ENCODE data around the gene GUCY1A2. TPM values are rescaled to one million over a fixed set of nuclear protein-coding genes. Genes with fewer than 3 reads are reported as not detected.

GUCY1A2 gene
- total RNA-seq, 2 donors from 2014 or later, result 1.7 to 7.2 TPM

GRCh38 chr11:106642331-106642730, 375.9 kb downstream of the GUCY1A2 start:
- Histone ChIP-seq H3K4me1 (no peaks in the 10 kb centered on the region), H3K27me3 (no peaks in the 10 kb centered on the region), H3K27ac (no peak overlapping the region), H3K4me3 (no peak overlapping the region), H3K9me3 (peaks cover 3 to 24% of the 10 kb centered on the region in 2 donors), H3K36me3 (no peaks in the 10 kb centered on the region)
- no peak for TF ChIP-seq CTCF (IDR thresholded peaks at IDR 0.05)
- no peak for DNase-seq (ENCODE audit: low spot score)

GRCh38 chr11:106632283-106632682, 386.0 kb downstream of the GUCY1A2 start:
- peaks cover 0 to 4% of the 10 kb centered on the region in 2 donors for H3K9me3 ChIP-seq
- H3K27me3 ChIP-seq, result no peaks in the 10 kb centered on the region
- H3K36me3 ChIP-seq, result no peaks in the 10 kb centered on the region
- no peak for TF ChIP-seq CTCF (IDR thresholded peaks at IDR 0.05)
- DNase-seq (ENCODE audit: low spot score), result no peak
- H3K4me1 ChIP-seq, result no peaks in the 10 kb centered on the region
- no peak overlapping the region for H3K27ac ChIP-seq
- H3K4me3 ChIP-seq, result no peak overlapping the region

- Histone ChIP-seq H3K27ac (no peak overlapping the region), H3K4me1 (no peaks in the 10 kb centered on the region), H3K4me3 (no peak overlapping the region), H3K27me3 (no peaks in the 10 kb centered on the region), H3K9me3 (peaks cover 4 to 5% of the 10 kb centered on the region in 2 donors), H3K36me3 (no peaks in the 10 kb centered on the region)
- no peak for TF ChIP-seq CTCF (IDR thresholded peaks at IDR 0.05)
- no peak for DNase-seq (ENCODE audit: low spot score)
These were observed 390.6 kb downstream of the GUCY1A2 start for GRCh38 chr11:106627694-106628093.

- DNase-seq (ENCODE audit: low spot score), result no peak
- Histone ChIP-seq H3K4me1 (no peaks in the 10 kb centered on the region), H3K27me3 (no peaks in the 10 kb centered on the region), H3K9me3 (peaks cover 4 to 5% of the 10 kb centered on the region in 2 donors), H3K27ac (no peak overlapping the region), H3K36me3 (no peaks in the 10 kb centered on the region), H3K4me3 (no peak overlapping the region)
- TF ChIP-seq CTCF (IDR thresholded peaks at IDR 0.05), result no peak
These were observed 392.7 kb downstream of the GUCY1A2 start for GRCh38 chr11:106625566-106625965.

GRCh38 chr11:106624377-106624776, 393.9 kb downstream of the GUCY1A2 start:
- Histone ChIP-seq H3K9me3 (peaks cover 4 to 5% of the 10 kb centered on the region in 2 donors), H3K27ac (no peak overlapping the region), H3K27me3 (no peaks in the 10 kb centered on the region), H3K36me3 (no peaks in the 10 kb centered on the region), H3K4me3 (no peak overlapping the region), H3K4me1 (no peaks in the 10 kb centered on the region)
- no peak for TF ChIP-seq CTCF (IDR thresholded peaks at IDR 0.05)
- DNase-seq (ENCODE audit: low spot score), result no peak

Data from right atrium auricular region (tissue), 2 donors.